ENCODE data around the gene STK16. TPM values are rescaled to one million over a fixed set of nuclear protein-coding genes. Genes with fewer than 3 reads are reported as not detected.
A peak's percentile ranks its signal among the peaks of the same experiment; 100 is the strongest.

STK16 gene
- total and polyA plus RNA-seq, 2 experiments from 2014 or later, result 7.7 to 35.6 TPM

DNA sequence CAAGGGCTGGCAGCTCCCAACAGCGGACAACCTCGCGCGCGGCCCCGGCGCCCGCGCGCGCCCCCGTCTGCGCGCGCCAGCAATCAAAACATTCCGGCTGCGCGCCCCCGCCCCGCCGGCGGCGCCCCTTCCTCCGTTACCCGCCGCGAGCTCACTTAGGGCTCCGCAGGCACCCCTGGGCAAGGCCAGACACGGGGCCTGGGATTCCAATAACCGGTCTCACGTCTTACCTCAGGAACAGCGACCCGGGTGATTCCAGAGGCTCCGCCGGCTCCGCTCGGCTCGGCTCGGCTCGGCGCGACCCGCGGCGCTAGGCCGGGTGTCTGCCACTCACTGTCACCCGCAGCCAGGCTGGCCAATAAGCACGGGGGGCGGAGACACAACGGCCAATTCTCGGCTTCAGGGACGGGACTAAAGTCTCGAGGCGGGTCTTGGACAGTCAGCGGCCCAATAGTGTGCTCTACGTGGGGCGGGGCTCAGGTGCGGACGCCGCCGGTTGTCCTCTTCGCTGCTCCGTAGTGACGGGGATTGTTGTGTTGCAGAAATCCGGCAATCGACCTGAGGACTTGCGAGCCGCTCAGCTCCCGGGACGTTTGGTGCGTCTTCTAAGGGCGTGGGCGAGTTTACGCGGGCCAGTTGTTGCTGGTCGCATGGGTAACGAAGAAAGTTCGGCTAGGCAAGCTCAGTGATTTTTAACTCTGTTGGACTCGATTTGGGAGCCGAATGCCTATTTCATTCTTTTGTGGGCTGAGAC, 15.8 kb upstream of the STK16 start, which contains the start of the genes ANKZF1 and ATG9A:
TSS of gene ANKZF1 (plus strand) at position 502 of the 754 bp plus-strand sequence. CDS start 452 bp downstream, outside the sequence.
TSS of gene ATG9A (minus strand) at position 332 of the 754 bp plus-strand sequence. CDS start 1,612 bp downstream, outside the sequence.
- TF ChIP-seq EZH2 (IDR thresholded peaks at IDR 0.05; ENCODE audit: borderline replicate concordance) (no peak), CTCF (IDR thresholded peaks at IDR 0.05; ENCODE audit: poor library complexity) (no peak), EZH2phosphoT487 (IDR thresholded peaks at IDR 0.05; ENCODE audit: low read depth, severe bottlenecking, unreplicated experiment) (no peak)
- peak within 1 kb of the TSS; percentile 68 for H2AFZ ChIP-seq
- peaks cover 49% of the 10 kb centered on the region for H3K79me2 ChIP-seq
- no peaks in the 10 kb centered on the region for H3K9me3 ChIP-seq (ENCODE audit: low read depth)
- no peaks in the 10 kb centered on the region for H3K27me3 ChIP-seq
- H3K9me2 ChIP-seq (replicated peaks; ENCODE audit: insufficient read depth), result no peaks in the 10 kb centered on the region
- peak; percentile 99 for DNase-seq (ENCODE audit: low spot score)
- H3K27ac ChIP-seq, result peak within 1 kb of the TSS; percentile 97
- no peaks in the 10 kb centered on the region for H3K36me3 ChIP-seq (replicated peaks; ENCODE audit: insufficient read depth, low read depth)
- H3K4me3 ChIP-seq, result peak within 1 kb of the TSS; percentile 78
- no peaks in the 10 kb centered on the region for H4K20me1 ChIP-seq (ENCODE audit: insufficient read depth, poor library complexity, severe bottlenecking)
- peaks cover 16% of the 10 kb centered on the region for H3K4me1 ChIP-seq (ENCODE audit: insufficient read depth)
- under 1% methylated on average over 57 of the region's 80 CpGs for WGBS (ENCODE audit: low lambda C conversion rate, missing lambda C conversion rate)
- peak within 1 kb of the TSS; percentile 99 for H3K4me2 ChIP-seq

DNA sequence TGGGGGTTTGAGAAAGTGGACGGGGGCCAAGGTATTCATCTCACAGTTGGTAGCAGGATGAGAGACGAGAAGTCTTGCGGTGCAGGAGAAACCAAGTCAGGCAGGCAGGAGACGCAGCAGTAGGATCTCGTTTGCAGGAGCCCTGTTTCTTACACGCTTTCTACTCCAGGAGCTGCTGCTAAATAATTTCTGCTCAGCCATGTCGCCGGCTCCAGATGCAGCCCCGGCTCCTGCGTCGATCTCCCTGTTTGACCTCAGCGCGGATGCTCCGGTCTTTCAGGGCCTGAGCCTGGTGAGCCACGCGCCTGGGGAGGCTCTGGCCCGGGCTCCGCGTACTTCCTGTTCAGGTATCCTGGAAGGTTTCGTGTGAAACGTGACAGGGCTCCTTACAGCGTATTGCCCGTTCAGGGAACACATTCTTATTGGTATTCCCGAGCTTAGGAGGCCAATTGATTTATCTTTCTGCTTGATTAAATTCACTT, 15.2 kb upstream of the STK16 start:
- Histone ChIP-seq H3K9me3 (ENCODE audit: low read depth) (no peaks in the 10 kb centered on the region), H3K9me2 (replicated peaks; ENCODE audit: insufficient read depth) (no peaks in the 10 kb centered on the region), H3K36me3 (replicated peaks; ENCODE audit: insufficient read depth, low read depth) (no peaks in the 10 kb centered on the region), H2AFZ (peak overlapping the region; percentile 65), H3K4me1 (ENCODE audit: insufficient read depth) (peaks cover 16% of the 10 kb centered on the region), H3K4me2 (peak overlapping the region; percentile 85), H4K20me1 (ENCODE audit: insufficient read depth, poor library complexity, severe bottlenecking) (no peaks in the 10 kb centered on the region), H3K27ac (peak overlapping the region; percentile 90), H3K27me3 (no peaks in the 10 kb centered on the region), H3K79me2 (peaks cover 49% of the 10 kb centered on the region), H3K4me3 (peak overlapping the region; percentile 78)
- DNase-seq (ENCODE audit: low spot score), result peak; percentile 81
- WGBS (ENCODE audit: low lambda C conversion rate, missing lambda C conversion rate), result 1% methylated on average over 24 of the region's 24 CpGs
- no peak for TF ChIP-seq EZH2 (IDR thresholded peaks at IDR 0.05; ENCODE audit: borderline replicate concordance)
- TF ChIP-seq CTCF (IDR thresholded peaks at IDR 0.05; ENCODE audit: poor library complexity), result no peak
- TF ChIP-seq EZH2phosphoT487 (IDR thresholded peaks at IDR 0.05; ENCODE audit: low read depth, severe bottlenecking, unreplicated experiment), result no peak

DNA sequence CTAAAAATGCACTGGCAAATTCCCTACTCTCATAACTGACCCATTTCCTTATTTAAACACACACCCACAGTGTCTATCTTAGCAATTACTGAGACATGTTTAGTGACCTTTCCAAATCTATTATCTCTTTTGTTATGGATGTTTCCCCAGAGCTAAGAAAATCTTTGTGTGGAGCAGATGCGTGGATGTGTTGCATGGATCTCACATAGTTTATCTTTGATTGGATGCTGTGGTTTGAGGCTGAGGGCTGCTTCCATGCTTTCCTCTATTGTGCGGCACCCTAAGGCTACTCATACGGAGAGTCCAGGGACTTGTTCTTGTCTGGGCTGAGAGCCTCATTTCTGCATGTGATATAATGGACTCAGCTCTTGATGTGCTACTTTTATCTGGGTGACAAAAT, 10.9 kb upstream of the STK16 start:
- H3K4me2 ChIP-seq, result no peak overlapping the region
- no peaks in the 10 kb centered on the region for H3K9me3 ChIP-seq (ENCODE audit: low read depth)
- no peaks in the 10 kb centered on the region for H3K27me3 ChIP-seq
- peaks cover 24% of the 10 kb centered on the region for H3K79me2 ChIP-seq
- no peak overlapping the region for H3K27ac ChIP-seq
- no peaks in the 10 kb centered on the region for H3K36me3 ChIP-seq (replicated peaks; ENCODE audit: insufficient read depth, low read depth)
- no peak for TF ChIP-seq EZH2 (IDR thresholded peaks at IDR 0.05; ENCODE audit: borderline replicate concordance)
- TF ChIP-seq CTCF (IDR thresholded peaks at IDR 0.05; ENCODE audit: poor library complexity), result no peak
- TF ChIP-seq EZH2phosphoT487 (IDR thresholded peaks at IDR 0.05; ENCODE audit: low read depth, severe bottlenecking, unreplicated experiment), result no peak
- WGBS (ENCODE audit: low lambda C conversion rate, missing lambda C conversion rate), result 98% methylated on average over 3 of the region's 3 CpGs
- peaks cover 7% of the 10 kb centered on the region for H3K4me1 ChIP-seq (ENCODE audit: insufficient read depth)
- DNase-seq (ENCODE audit: low spot score), result no peak
- no peaks in the 10 kb centered on the region for H4K20me1 ChIP-seq (ENCODE audit: insufficient read depth, poor library complexity, severe bottlenecking)
- no peak overlapping the region for H3K4me3 ChIP-seq
- no peaks in the 10 kb centered on the region for H3K9me2 ChIP-seq (replicated peaks; ENCODE audit: insufficient read depth)
- H2AFZ ChIP-seq, result no peak overlapping the region

All from hepatocyte (in vitro differentiated cells).